IMR-90 (cell line): ENCODE results near the gene CD300LG. TPM values are rescaled to one million over a fixed set of nuclear protein-coding genes. Genes with fewer than 3 reads are reported as not detected.

Experiments used
- ATAC-seq: fragments of 200-7000 bp; cut with Tn5 transposase; 2 replicates; pipeline ENCODE4 v1.9.1; 2020; ENCODE audit warnings: low read depth, mild to moderate bottlenecking, moderate library complexity
- BruUV-seq: library from RNA; stranded (reverse); fragments of 400-500 nt; replicated peaks from 2 replicates; lab custom pipeline; 2021; lab: Mats Ljungman, UMichigan
- CTCF ChIA-PET: fragments of 300-600 bp; formaldehyde crosslinking; extraction: SDS; loops from one replicate; lab custom pipeline; 2021; ENCODE audit warnings: antibody characterized with exemption; lab: Yijun Ruan, JAX
- POLR2A ChIA-PET: fragments of 300-600 bp; sonication (Branson Sonifier 250); formaldehyde crosslinking; loops from one replicate; lab custom pipeline; 2022; ENCODE audit warnings: antibody characterized with exemption; ENCODE audit not compliant: unreplicated experiment; lab: Charles Lee
- DNase-seq: peaks from one replicate; pipeline ENCODE4 v3.0.0; 2013
- H2AFZ ChIP-seq: replicated peaks from 2 replicates; pipeline ENCODE3; 2013; ENCODE audit warnings: low read length, mild to moderate bottlenecking; ENCODE audit not compliant: poor library complexity
- H2AK5ac ChIP-seq: 2 replicates; pipeline ENCODE4 v1.6.1; 2013; ENCODE audit warnings: low read depth, low read length, inconsistent platforms
- H2AK9ac ChIP-seq: replicated peaks from 2 replicates; pipeline ENCODE3; 2013; ENCODE audit warnings: mild to moderate bottlenecking, low read depth, low read length, moderate library complexity; ENCODE audit not compliant: poor library complexity
- H2BK120ac ChIP-seq: 2 replicates; pipeline ENCODE4 v1.6.1; 2013; ENCODE audit warnings: low read depth, low read length, inconsistent platforms
- H2BK15ac ChIP-seq: 3 replicates; pipeline ENCODE4 v1.6.1; 2013; ENCODE audit warnings: low read depth, low read length, inconsistent platforms
- H2BK20ac ChIP-seq: 2 replicates; pipeline ENCODE4 v1.6.1; 2013; ENCODE audit warnings: low read depth, mild to moderate bottlenecking, inconsistent platforms, low read length, moderate library complexity
- H2BK5ac ChIP-seq: 2 replicates; pipeline ENCODE4 v1.6.1; 2013; ENCODE audit warnings: mild to moderate bottlenecking, low read depth, low read length, inconsistent platforms; ENCODE audit not compliant: poor library complexity, severe bottlenecking
- H3K14ac ChIP-seq: replicated peaks from 2 replicates; pipeline ENCODE4 v1.6.1; 2013; ENCODE audit warnings: low read depth, low read length, inconsistent platforms
- H3K18ac ChIP-seq: 2 replicates; pipeline ENCODE4 v1.6.1; 2013; ENCODE audit warnings: low read depth, low read length, control low read depth
- H3K23ac ChIP-seq: 2 replicates; pipeline ENCODE4 v1.6.1; 2013; ENCODE audit warnings: low read depth, low read length, inconsistent platforms
- H3K27ac ChIP-seq: 2 replicates; pipeline ENCODE4 v1.5.1; 2013; ENCODE audit warnings: mild to moderate bottlenecking, control low read depth, low read length; ENCODE audit not compliant: insufficient read depth
- H3K27me3 ChIP-seq: 2 replicates; pipeline ENCODE4 v1.6.1; 2013; ENCODE audit warnings: low read length; ENCODE audit not compliant: control insufficient read depth, insufficient read depth
- H3K36me3 ChIP-seq: 2 replicates; pipeline ENCODE4 v1.6.1; 2013; ENCODE audit warnings: low read length, mixed read lengths; ENCODE audit not compliant: control insufficient read depth, insufficient read depth
- H3K4ac ChIP-seq: 2 replicates; pipeline ENCODE4 v1.6.1; 2013; ENCODE audit warnings: low read depth, low read length, inconsistent platforms
- H3K4me1 ChIP-seq: 2 replicates; pipeline ENCODE4 v1.6.1; 2013; ENCODE audit warnings: low read length, mixed read lengths; ENCODE audit not compliant: control insufficient read depth, insufficient read depth
- H3K4me2 ChIP-seq: 2 replicates; pipeline ENCODE4 v1.6.1; 2013; ENCODE audit warnings: low read depth, mild to moderate bottlenecking, control low read depth, low read length, moderate library complexity
- H3K4me3 ChIP-seq: 2 replicates; pipeline ENCODE4 v1.5.1; 2013; ENCODE audit warnings: low read depth, mild to moderate bottlenecking, control low read depth, low read length, moderate library complexity; ENCODE audit not compliant: insufficient read depth
- H3K56ac ChIP-seq: 2 replicates; pipeline ENCODE4 v1.6.1; 2013; ENCODE audit warnings: low read length, inconsistent platforms; ENCODE audit not compliant: insufficient read depth; ENCODE audit errors: extremely low read depth
- H3K79me1 ChIP-seq, 2 experiments: 2 replicates each; pipeline ENCODE4 v1.6.1; 2013; ENCODE audit warnings: low read length in 2 of 2, inconsistent platforms in 1 of 2, low read depth in 1 of 2
- H3K9ac ChIP-seq: 2 replicates; pipeline ENCODE4 v1.6.1; 2013; ENCODE audit warnings: low read depth, low read length, control low read depth
- H3K9me1 ChIP-seq: 2 replicates; pipeline ENCODE4 v1.6.1; 2013; ENCODE audit warnings: low read length, inconsistent platforms; ENCODE audit not compliant: insufficient read depth
- H3K9me3 ChIP-seq: 2 replicates; pipeline ENCODE4 v1.6.1; 2013; ENCODE audit warnings: low read length; ENCODE audit not compliant: control insufficient read depth, insufficient read depth
- H4K20me1 ChIP-seq: 2 replicates; pipeline ENCODE4 v1.6.1; 2013; ENCODE audit warnings: low read length, inconsistent platforms; ENCODE audit not compliant: insufficient read depth
- H4K5ac ChIP-seq: 2 replicates; pipeline ENCODE4 v1.6.1; 2013; ENCODE audit warnings: mild to moderate bottlenecking, low read depth, low read length, control low read depth
- H4K8ac ChIP-seq, 2 experiments: 2 replicates each; pipeline ENCODE4 v1.6.1; 2013; ENCODE audit warnings: low read depth in 2 of 2, low read length in 2 of 2, control low read depth in 1 of 2, inconsistent platforms in 1 of 2
- H4K91ac ChIP-seq: 2 replicates; pipeline ENCODE4 v1.6.1; 2013; ENCODE audit warnings: low read depth, low read length, inconsistent platforms; ENCODE audit not compliant: insufficient read depth
- CHD1 ChIP-seq: IDR thresholded peaks from 2 replicates; pipeline ENCODE4 v1.6.1; 2012; ENCODE audit warnings: low read depth, low read length, improper control_type of control experiment
- CTCF ChIP-seq: conservative IDR thresholded peaks from 2 replicates; pipeline ENCODE4 v1.5.1; 2012; ENCODE audit warnings: mild to moderate bottlenecking, low read depth, low read length, improper control_type of control experiment
- ELK1 ChIP-seq: fragments of 150-350 bp; IDR thresholded peaks from 2 replicates; pipeline ENCODE4 v1.6.1; 2016; ENCODE audit warnings: low read depth, mild to moderate bottlenecking, low read length, moderate library complexity, borderline replicate concordance
- FOS ChIP-seq: fragments of 150-350 bp; IDR thresholded peaks from 2 replicates; pipeline ENCODE4 v1.6.1; 2016; ENCODE audit warnings: low read depth, low read length
- MAFK ChIP-seq: IDR thresholded peaks from 2 replicates; pipeline ENCODE4 v1.6.1; 2012; ENCODE audit warnings: low read depth, low read length, improper control_type of control experiment
- MXI1 ChIP-seq: IDR thresholded peaks from 2 replicates; pipeline ENCODE4 v1.6.1; 2012; ENCODE audit warnings: low read depth, mild to moderate bottlenecking, low read length, moderate library complexity, borderline replicate concordance
- NFE2L2 ChIP-seq: fragments of 150-350 bp; IDR thresholded peaks from 2 replicates; pipeline ENCODE4 v1.6.1; 2016; ENCODE audit warnings: low read depth, mild to moderate bottlenecking, low read length
- POLR2A ChIP-seq: IDR thresholded peaks from 2 replicates; pipeline ENCODE4 v1.6.1; 2012; ENCODE audit warnings: mild to moderate bottlenecking, low read depth, low read length
- RCOR1 ChIP-seq: IDR thresholded peaks from 2 replicates; pipeline ENCODE4 v1.6.1; 2012; ENCODE audit warnings: mild to moderate bottlenecking, low read length, improper control_type of control experiment; ENCODE audit not compliant: insufficient replicate concordance
- RFX5 ChIP-seq: IDR thresholded peaks from 2 replicates; pipeline ENCODE4 v1.8.0; 2012; ENCODE audit warnings: low read depth, mild to moderate bottlenecking, low read length, moderate library complexity
- USF2 ChIP-seq: fragments of 150-350 bp; IDR thresholded peaks from 2 replicates; pipeline ENCODE4 v1.6.1; 2017; ENCODE audit warnings: mild to moderate bottlenecking, antibody characterized with exemption, low read length, low read depth
- WGBS, 2 experiments: methylation state at CpG; one replicate each; pipeline versions ENCODE4 v1.1.5 to v1.1.7; 2013; ENCODE audit warnings: missing lambda C conversion rate in 2 of 2; ENCODE audit not compliant: insufficient read length in 1 of 2; ENCODE audit errors: extremely low coverage in 2 of 2; 5-methylcytosine and 5-hydroxymethylcytosine counted together
- dilution Hi-C: fragments of 300-500 bp; cut with HindIII; formaldehyde crosslinking; loops from one replicate; pipeline ENCODE4 v1.14.3; 2018; ENCODE audit warnings: low sequenced_read_pairs; ENCODE audit not compliant: unreplicated experiment
- in situ Hi-C: fragments of 300-500 bp; cut with MboI; formaldehyde crosslinking; loops from 3 replicates; pipeline ENCODE4 v1.14.3; 2019; ENCODE audit warnings: low sequenced_read_pairs, inconsistent platforms, mixed read lengths
- intact Hi-C: fragments of 100-400 bp; cut with micrococcal nuclease; formaldehyde crosslinking; loops from 2 replicates; pipeline ENCODE4 v1.10.0; 2022
- polyA plus RNA-seq, 3 experiments: library from polyadenylated mRNA; depleted of rRNA; stranded (reverse); fragments of >200 nt; gene quantifications; 2 replicates each; pipeline ENCODE4 v1.2.3, GENCODE V29; 2012; ENCODE audit warnings: low replicate concordance in 1 of 3
- total RNA-seq: library from RNA; depleted of rRNA; stranded (reverse); fragments of >200 nt; gene quantifications from 2 replicates; pipeline ENCODE4 v1.2.3, GENCODE V29; 2012

CD300LG gene
- total and polyA plus RNA-seq, 2 of the 4 experiments (the other 2 are of a cell fraction) = not detected

GRCh38 chr17:43818966-43819365 is 28.0 kb upstream of the CD300LG start:
- peaks cover 13% of the 10 kb centered on the region for H3K4me1 ChIP-seq
- ChIA-PET POLR2A (no interaction called here), CTCF (interaction anchor here (0.6 to 1.8 kb wide), 2 partner anchors 22 to 825 kb away, joined by 3 to 5 read pairs; no protein-coding TSS in a partner anchor)
- BruUV-seq = no TSS peak
- H2AFZ ChIP-seq = no peak overlapping the region
- intact Hi-C loops (no loop called here), in situ Hi-C loops (no loop called here), dilution Hi-C loops (no loop called here)
- H4K20me1 ChIP-seq = no peaks in the 10 kb centered on the region
- no peak overlapping the region for H3K56ac ChIP-seq
- H3K4me3 ChIP-seq = no peak overlapping the region
- ATAC-seq (no peak), DNase-seq (no peak)
- no peak overlapping the region for H4K8ac ChIP-seq
- no peak overlapping the region for H2AK5ac ChIP-seq
- H2BK20ac ChIP-seq = no peak overlapping the region
- H3K36me3 ChIP-seq = peaks cover 10% of the 10 kb centered on the region
- no peak overlapping the region for H2BK5ac ChIP-seq
- no peak overlapping the region for H4K5ac ChIP-seq
- no peak overlapping the region for H3K23ac ChIP-seq
- H3K4me2 ChIP-seq = no peak overlapping the region
- WGBS, 2 experiments = no CpG with 5 or more reads among the region's 5 CpGs
- H3K9me3 ChIP-seq = no peaks in the 10 kb centered on the region
- H3K27ac ChIP-seq = no peak overlapping the region
- H3K4ac ChIP-seq = no peak overlapping the region
- no peaks in the 10 kb centered on the region for H3K27me3 ChIP-seq
- no peak overlapping the region for H2BK15ac ChIP-seq
- H3K9me1 ChIP-seq = peaks cover 15% of the 10 kb centered on the region; the same call in 1 of the 2 replicates
- no peak overlapping the region for H3K14ac ChIP-seq
- H2AK9ac ChIP-seq = no peak overlapping the region
- no peak overlapping the region for H4K91ac ChIP-seq
- peaks cover 3 to 11% of the 10 kb centered on the region in 2 experiments; a peak in 1 of 4 replicates for H3K79me1 ChIP-seq
- no peak overlapping the region for H3K9ac ChIP-seq
- no peak overlapping the region for H2BK120ac ChIP-seq
- TF ChIP-seq MXI1 (no peak), MAFK (no peak), FOS (no peak), RFX5 (no peak), USF2 (no peak), CTCF (no peak), POLR2A (no peak), NFE2L2 (no peak), RCOR1 (no peak), ELK1 (no peak), CHD1 (no peak)
- H3K18ac ChIP-seq = no peak overlapping the region
